NCI-H2107 treated with DMSO at 0.1 percent for 48 hours (cell line): Measurements from ENCODE around the gene KIF7.

ENCODE experiments used
- DNase-seq: peaks from one replicate; lab custom pipeline; 2025; ENCODE audit not compliant: unreplicated experiment; lab: John Stamatoyannopoulos, UW

The KIF7 gene

DNA sequence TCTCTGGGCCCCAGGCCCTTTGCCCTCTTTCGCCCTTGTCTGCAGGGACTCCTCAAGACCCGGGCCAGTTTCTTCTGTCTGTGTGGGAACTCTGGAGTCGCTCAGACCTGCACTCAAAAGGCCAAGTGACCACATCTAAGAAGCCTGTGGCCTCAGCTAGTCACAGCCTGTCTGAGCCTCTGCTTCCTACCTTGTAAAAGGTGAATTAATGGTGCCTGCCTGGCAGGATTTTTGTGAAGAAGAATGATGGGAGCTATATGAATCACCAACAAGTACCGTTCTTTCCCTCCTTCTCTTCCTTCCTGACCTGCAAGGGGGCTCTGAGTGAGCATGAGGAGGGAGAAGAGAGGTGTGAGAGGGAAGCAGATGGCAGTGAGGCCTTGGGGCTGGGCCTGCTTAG, 16.4 kb upstream of the KIF7 start:
- DNase-seq = no peak

DNA sequence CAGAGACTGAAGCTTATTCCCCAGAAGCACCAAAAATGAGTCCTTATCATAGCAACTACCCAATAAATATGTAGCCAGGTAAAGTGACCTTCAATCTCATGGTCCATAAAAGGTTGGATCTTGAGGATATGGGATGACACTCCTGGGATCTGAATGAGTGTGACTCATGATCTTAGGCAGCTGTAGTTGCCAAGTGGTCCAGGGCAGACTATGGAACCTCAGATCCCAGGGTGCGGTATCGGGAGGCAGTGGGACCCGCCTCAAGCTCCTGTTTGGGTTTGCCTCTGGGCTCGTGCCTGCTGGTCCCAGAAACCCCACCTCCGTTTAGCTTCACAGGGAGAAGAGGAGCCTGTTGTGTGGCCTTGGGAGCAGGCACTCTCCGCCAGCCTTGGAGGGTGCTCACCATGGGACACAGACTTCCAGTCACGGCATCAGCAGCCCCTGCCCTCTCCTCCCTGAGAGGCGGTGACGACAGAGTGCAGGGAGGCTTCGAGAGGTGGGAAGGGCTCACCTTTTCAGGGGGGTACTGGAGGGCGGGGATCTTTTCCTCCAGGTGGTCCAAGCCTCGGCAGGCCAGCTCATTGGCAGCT, 15.8 kb upstream of the KIF7 start:
- no peak for DNase-seq

DNA sequence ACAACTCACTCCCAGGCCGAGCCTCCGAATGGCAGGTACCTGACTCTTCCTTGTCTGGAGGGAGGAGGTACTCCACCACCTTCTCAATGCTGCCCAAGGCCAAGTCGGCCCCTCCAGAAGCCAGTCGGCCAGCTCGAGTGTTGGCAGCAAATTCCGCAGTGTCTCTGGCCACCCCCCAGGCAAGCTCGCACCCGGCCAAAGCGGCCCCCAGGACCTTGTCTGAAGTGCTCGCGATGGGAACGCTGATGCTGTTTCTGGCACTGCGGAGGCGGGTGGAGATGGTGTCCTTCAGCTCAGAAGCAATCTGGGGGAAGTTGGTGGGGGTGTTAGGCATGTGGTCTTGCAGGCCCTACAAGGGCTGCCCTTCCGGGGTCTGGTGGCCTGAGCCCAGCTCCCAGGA, 14.7 kb upstream of the KIF7 start:
- no peak for DNase-seq

GRCh38 chr15:89669309-89669865, 14.1 kb upstream of the KIF7 start:
- DNase-seq = no peak

DNA sequence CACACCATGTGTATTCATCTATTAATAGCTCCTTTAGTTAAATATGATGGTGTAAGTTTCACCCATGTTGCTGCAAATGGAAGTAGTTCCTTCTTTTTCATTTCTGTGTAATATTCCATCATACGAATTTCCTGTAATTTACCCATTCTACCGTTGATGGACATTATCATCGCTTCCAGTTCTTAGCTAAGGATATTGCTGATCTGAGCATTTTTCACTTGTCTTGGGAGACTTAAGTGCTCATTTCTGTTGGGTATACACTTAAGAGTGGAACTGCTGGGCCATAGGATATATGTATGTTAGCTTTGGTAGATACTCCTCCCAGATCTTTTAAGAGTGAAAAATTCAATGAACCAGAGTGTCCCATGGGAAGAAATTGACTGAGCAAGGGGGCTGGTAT, 12.9 kb upstream of the KIF7 start:
- DNase-seq = no peak

- DNase-seq = no peak
These were observed 12.4 kb upstream of the KIF7 start for GRCh38 chr15:89667706-89667960.

GRCh38 chr15:89666858-89667705, 11.8 kb upstream of the KIF7 start:
- no peak for DNase-seq

DNA sequence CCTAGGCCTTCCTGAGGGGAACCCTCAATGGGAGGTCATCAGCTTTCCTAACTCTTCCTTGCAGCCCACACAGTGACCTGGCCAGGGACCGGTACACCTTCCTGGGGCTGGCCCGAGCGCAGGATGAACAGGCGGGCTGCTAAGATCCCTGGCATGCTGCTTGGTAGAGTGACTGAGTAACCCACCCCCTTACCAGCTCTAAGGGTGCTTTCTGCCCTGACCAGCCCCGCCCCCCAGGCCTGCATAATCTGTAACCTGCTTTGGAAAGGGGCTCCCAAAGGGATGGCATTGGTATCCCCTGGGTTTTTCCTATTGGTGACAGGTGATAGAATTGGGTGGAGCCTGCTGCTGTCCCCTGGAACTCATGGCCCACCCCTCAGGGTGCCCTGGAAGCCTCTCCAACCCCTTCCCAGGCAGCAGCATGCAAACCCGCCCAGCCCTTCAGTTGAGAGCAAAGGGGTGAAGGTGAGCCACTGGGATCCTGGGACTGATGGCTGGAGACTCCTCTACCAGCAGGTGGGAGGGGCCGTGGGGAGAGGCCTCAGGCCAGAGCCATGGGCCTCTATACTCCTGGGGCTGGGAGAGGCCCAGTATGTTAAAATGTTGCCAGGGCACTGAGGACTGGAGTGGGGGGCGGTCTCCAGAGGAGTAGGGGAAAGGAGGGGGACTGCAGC, 11.1 kb upstream of the KIF7 start:
- no peak for DNase-seq

DNA sequence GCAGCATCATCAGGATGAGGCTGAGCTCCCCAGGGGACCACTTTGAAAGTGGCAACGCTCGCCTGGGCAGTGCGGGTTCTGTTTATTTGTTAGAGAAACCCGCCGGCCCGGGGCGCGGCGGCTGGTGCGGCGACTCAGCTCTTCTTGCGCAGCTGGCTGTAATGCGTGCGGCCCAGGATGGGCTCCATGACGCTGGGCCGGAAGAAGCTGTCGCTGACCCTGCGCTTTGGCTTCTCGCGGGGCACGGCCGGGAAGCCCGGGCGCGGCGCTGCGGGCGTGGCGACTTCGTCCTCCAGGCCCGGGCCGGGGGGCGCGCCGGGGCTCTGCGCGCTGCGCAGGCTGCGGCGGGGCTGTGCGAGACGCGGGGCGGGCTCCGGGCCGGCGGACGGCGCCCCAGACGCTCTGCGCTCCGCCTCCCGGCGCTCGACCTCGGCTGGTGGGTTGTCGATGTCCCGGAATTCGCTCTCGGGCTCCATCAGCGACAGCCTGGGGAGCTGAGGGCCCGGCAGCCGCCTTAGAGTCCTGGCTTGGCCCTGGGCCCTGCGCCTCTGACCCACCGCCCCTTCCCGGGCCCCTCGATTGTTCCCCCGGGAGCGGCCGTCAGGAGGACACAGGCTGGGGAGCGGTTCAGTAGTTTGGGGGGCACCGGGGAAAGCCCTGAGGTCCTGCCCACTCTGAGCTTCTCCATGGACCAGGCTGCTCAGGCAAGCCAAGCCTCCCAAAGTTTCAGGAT, 10.3 kb upstream of the KIF7 start:
- no peak for DNase-seq

DNA sequence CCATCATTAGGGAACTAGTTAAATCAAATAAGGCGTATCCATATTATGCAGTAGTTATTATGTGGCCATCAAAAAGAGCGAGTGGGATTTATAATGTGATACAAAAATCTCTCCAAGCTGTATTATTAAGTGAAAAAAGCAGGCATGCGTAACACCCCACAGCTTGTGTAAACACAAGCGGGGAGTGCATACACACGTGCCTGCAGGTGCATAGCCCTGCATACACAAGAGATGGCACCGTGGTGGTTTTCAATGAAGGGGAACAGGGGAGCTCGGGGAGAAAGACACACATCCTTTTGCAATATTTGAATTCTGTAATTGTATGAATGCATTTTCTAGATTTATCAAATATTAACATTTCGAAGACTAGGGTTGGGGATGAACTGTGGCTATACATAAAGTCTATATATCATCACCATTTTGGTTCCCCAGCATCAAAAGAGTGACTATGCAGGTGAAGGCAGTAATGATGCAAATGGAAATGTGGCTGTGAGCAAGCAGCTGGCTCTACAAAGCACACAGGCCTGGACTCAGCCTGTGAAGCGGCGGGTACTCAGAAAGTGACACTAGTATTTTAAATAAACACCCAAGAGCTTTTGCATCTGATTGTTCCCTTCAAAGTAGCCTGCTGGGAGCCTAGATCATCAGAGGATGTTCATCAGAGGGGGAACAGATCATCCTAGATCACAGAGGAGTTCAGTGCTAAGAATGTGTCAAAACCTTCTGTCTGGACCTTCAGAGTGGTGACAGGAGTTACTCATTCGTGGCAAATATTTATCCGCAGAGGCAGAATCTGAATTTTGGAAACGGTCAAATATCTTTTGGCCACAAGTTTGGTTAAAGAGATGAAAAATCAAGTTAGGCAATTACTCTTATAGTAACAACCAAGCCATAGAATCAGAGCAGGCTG, 9.4 kb upstream of the KIF7 start:
- DNase-seq = peak; percentile 57

DNA sequence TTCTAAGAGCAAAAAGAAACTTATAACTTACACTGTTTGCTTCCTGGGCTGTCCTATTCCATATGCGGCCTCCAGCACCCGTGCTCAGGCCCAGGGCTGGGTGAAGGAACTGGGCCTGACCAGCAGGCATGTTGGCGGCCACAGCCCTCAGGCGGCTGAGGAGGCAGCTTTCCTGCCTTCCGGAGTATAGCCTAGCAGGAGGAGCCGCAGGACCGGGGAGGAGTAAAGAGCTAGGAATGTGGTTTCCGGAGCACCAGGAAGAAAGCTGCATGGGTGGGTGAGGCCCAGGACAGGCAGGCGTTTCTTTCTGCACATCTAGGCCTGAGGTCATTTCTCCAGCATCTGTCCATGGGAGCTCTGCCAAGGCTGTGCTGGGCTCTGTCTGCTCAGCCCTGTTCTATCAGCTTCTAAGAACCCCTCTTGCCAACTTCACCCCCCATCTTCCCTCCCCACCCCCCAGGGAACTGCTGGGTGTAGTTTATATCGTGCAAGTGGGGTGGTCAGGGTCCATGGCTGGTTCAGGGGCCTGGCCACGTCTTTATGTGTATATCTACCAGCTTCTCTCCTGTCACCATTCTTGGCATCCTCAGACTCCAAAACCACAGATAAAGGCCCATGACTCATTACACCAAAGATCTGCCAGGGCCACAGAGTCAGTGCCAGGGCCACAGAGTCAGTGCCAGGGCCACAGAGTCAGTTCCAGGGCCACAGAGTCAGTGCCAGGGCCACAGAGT, 7.8 kb upstream of the KIF7 start:
- no peak for DNase-seq

GRCh38 chr15:89660556-89660955, 5.3 kb upstream of the KIF7 start:
- DNase-seq = no peak

DNA sequence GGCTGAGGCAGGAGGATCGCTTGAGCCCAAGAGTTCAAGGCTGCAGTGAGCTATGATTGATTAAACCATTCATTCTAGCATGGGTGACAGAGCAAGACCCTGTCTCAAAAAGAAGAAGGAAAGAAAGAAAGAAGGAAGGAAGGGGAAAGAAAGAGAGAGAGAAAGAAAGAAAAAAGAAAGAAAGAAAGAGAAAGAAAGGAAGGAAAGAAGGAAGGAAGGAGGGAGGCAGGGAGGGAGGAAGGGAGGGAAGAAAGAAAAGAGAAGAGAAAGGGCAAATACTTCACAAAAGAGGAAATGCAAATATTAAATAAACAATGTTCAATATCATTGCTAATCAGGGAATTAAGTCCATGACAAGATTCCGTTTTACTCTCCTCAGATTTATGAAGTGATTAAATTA, 4.0 kb upstream of the KIF7 start:
- no peak for DNase-seq

DNA sequence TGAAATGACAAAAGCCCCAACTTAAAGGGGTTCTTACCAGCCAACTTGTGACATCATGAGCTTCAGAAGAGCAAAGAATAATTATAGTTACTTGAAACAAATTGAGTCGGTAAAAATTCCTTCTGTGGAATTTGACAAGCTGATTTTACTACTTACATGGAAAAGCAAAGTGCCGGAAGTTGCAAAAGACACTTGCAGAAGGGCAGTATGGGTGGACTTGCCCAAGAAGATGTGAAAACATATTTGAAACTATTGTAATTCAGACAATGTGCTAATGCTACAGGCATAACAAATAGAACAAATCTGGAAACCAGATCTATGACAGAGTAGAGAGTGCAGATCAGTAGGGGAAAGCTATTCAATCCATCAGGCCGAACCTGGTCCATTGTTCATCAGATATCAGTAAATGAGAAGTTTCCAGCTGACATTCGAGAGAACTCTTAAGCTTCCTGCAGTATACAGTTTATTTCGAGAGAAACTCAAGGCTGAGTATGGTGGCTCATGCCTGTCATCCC, 2.5 kb upstream of the KIF7 start:
- no peak for DNase-seq

- DNase-seq = no peak
These were observed 999 bp upstream of the KIF7 start for GRCh38 chr15:89656116-89656815.

GRCh38 chr15:89654301-89654761, 936 bp downstream of the KIF7 start:
- no peak for DNase-seq

GRCh38 chr15:89653578-89653977, 1.7 kb downstream of the KIF7 start:
- DNase-seq = no peak

DNA sequence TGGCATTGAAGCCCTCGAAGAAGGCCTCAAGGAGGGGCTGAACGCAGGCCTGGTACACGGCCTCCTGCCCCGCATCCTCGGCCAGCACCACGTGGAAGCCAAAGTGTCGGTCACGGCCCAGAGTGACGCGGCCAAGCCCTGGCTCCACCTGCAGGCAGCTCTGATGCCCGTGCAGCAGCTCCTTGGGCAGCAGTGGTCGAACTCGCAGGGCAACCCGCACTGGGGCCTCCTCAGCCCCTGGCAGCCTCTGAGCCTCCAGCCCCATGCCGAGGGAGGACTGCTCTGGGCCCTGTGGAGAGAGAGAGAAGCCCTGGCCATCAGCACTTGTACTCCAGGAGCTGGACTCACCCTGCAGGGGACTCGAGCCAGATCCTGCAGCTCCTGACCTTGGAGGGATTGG, 2.6 kb downstream of the KIF7 start:
- no peak for DNase-seq

- no peak for DNase-seq
These were observed 3.1 kb downstream of the KIF7 start for GRCh38 chr15:89652131-89652530.
